Measurements from ENCODE around the gene EWSR1. TPM values are rescaled to one million over a fixed set of nuclear protein-coding genes. Genes with fewer than 3 reads are reported as not detected.
"Not testable (repeated sequence)": the region's sequence is repeated elsewhere in the genome, so short reads cannot be mapped to it uniquely, and the experiment has no call there.

EWSR1 gene
- total and polyA plus RNA-seq, 7 experiments from 2014 or later: 189 to 366 (median 263) TPM

GRCh38 chr22:29233277-29233877, 34.7 kb upstream of the EWSR1 start:
- H3K36me3 ChIP-seq (ENCODE audit: control insufficient read depth in 2 of 3, insufficient read depth in 3 of 3, low read length in 3 of 3): no peaks in the 10 kb centered on the region
- H3K36me3 Mint-ChIP-seq: peaks cover 0 to 5% (median 4%) of the 10 kb centered on the region in 5 donors
- H3K27ac Mint-ChIP-seq: no peak overlapping the region
- POLR2A ChIA-PET: no interaction called here
- DNase-seq (no peak), ATAC-seq (no peak)
- peaks cover 0 to 9% (median 2%) of the 10 kb centered on the region in 11 donors for H3K9me3 Mint-ChIP-seq
- H3K27me3 ChIP-seq (ENCODE audit: control insufficient read depth in 2 of 2, insufficient read depth in 2 of 2, low read length in 2 of 2): no peaks in the 10 kb centered on the region
- CTCF ChIA-PET: no interaction called here
- no peaks in the 10 kb centered on the region for H3K27me3 Mint-ChIP-seq
- intact Hi-C loops (cut with micrococcal nuclease): no loop called here
- H3K4me3 Mint-ChIP-seq: no peak overlapping the region
- no peaks in the 10 kb centered on the region for H3K4me1 Mint-ChIP-seq
- H3K27ac ChIP-seq (ENCODE audit: low read depth, low read length): no peak overlapping the region
- no peak overlapping the region for H3K4me3 ChIP-seq (ENCODE audit: low read length)
- no peaks in the 10 kb centered on the region for H3K4me1 ChIP-seq (ENCODE audit: control insufficient read depth in 2 of 2, insufficient read depth in 2 of 2, low read length in 2 of 2)
- H3K9me3 ChIP-seq (ENCODE audit: control insufficient read depth in 2 of 3, low read length in 3 of 3): peaks cover 0 to 3% (median 0%) of the 10 kb centered on the region in 3 experiments

GRCh38 chr22:29240481-29240880, 27.6 kb upstream of the EWSR1 start:
- CTCF ChIA-PET: interaction anchor here (0.7 kb wide), 1 partner anchor 190 kb away, joined by 3 read pairs; no protein-coding TSS in a partner anchor
- H3K4me1 Mint-ChIP-seq; H3K27ac ChIP-seq (ENCODE audit: low read depth, low read length); H3K27me3 ChIP-seq (ENCODE audit: control insufficient read depth in 2 of 2, insufficient read depth in 2 of 2, low read length in 2 of 2); DNase-seq; H3K4me3 ChIP-seq (ENCODE audit: low read length); H3K4me3 Mint-ChIP-seq; ATAC-seq; H3K4me1 ChIP-seq (ENCODE audit: control insufficient read depth in 2 of 2, insufficient read depth in 2 of 2, low read length in 2 of 2); H3K27ac Mint-ChIP-seq; H3K9me3 ChIP-seq (ENCODE audit: control insufficient read depth in 2 of 3, low read length in 3 of 3); POLR2A ChIA-PET; H3K36me3 ChIP-seq (ENCODE audit: control insufficient read depth in 2 of 3, insufficient read depth in 3 of 3, low read length in 3 of 3); intact Hi-C loops (cut with micrococcal nuclease): not testable (repeated sequence)
- Mint-ChIP-seq H3K9me3 (peaks cover 3 to 46% (median 23%) of the 10 kb centered on the region in 11 donors), H3K36me3 (peaks cover 1 to 12% (median 3%) of the 10 kb centered on the region in 5 donors), H3K27me3 (peaks cover 9 to 37% (median 10%) of the 10 kb centered on the region in 5 donors)

GRCh38 chr22:29243874-29244446, 24.1 kb upstream of the EWSR1 start:
- H3K27me3 Mint-ChIP-seq: peaks cover 6 to 34% (median 10%) of the 10 kb centered on the region in 5 donors
- Histone ChIP-seq H3K27me3 (ENCODE audit: control insufficient read depth in 2 of 2, insufficient read depth in 2 of 2, low read length in 2 of 2) (no peaks in the 10 kb centered on the region), H3K36me3 (ENCODE audit: control insufficient read depth in 2 of 3, insufficient read depth in 3 of 3, low read length in 3 of 3) (no peaks in the 10 kb centered on the region), H3K4me3 (ENCODE audit: low read length) (no peak overlapping the region), H3K27ac (ENCODE audit: low read depth, low read length) (no peak overlapping the region), H3K9me3 (ENCODE audit: control insufficient read depth in 2 of 3, low read length in 3 of 3) (no peaks in the 10 kb centered on the region), H3K4me1 (ENCODE audit: control insufficient read depth in 2 of 2, insufficient read depth in 2 of 2, low read length in 2 of 2) (no peaks in the 10 kb centered on the region)
- intact Hi-C loops (cut with micrococcal nuclease): loop anchor here (2.0 kb wide), 2 partner anchors 453 to 643 kb away; no protein-coding TSS in a partner anchor
- H3K36me3 Mint-ChIP-seq: peaks cover under 1 to 8% (median 1%) of the 10 kb centered on the region in 5 donors
- no peak overlapping the region for H3K27ac Mint-ChIP-seq
- ATAC-seq (no peak), DNase-seq (no peak)
- H3K9me3 Mint-ChIP-seq: peaks cover 3 to 42% (median 18%) of the 10 kb centered on the region in 11 donors
- ChIA-PET POLR2A (no interaction called here), CTCF (interaction anchor here (0.6 to 0.7 kb wide), 2 partner anchors 660 to 1089 kb away, joined by 3 to 5 read pairs; no protein-coding TSS in a partner anchor)
- peaks cover 0 to 4% (median 0%) of the 10 kb centered on the region in 7 donors for H3K4me1 Mint-ChIP-seq
- no peak overlapping the region for H3K4me3 Mint-ChIP-seq

- DNase-seq (no peak), ATAC-seq (no peak)
- Mint-ChIP-seq H3K4me3 (no peak overlapping the region), H3K27me3 (peaks cover 5 to 28% (median 10%) of the 10 kb centered on the region in 5 donors), H3K4me1 (peaks cover 0 to 4% (median 0%) of the 10 kb centered on the region in 7 donors), H3K36me3 (peaks cover 0 to 3% (median 0%) of the 10 kb centered on the region in 5 donors), H3K9me3 (peaks cover 0 to 34% (median 9%) of the 10 kb centered on the region in 11 donors), H3K27ac (no peak overlapping the region)
- H3K4me1 ChIP-seq (ENCODE audit: control insufficient read depth in 2 of 2, insufficient read depth in 2 of 2, low read length in 2 of 2): no peaks in the 10 kb centered on the region
- no peaks in the 10 kb centered on the region for H3K9me3 ChIP-seq (ENCODE audit: control insufficient read depth in 2 of 3, low read length in 3 of 3)
- H3K36me3 ChIP-seq (ENCODE audit: control insufficient read depth in 2 of 3, insufficient read depth in 3 of 3, low read length in 3 of 3): no peaks in the 10 kb centered on the region
- CTCF ChIA-PET: interaction anchor here (0.7 to 1.6 kb wide), 8 partner anchors 8 to 1088 kb away, joined by 3 to 8 read pairs (median 3); no protein-coding TSS in a partner anchor
- H3K4me3 ChIP-seq (ENCODE audit: low read length): no peak overlapping the region
- no peaks in the 10 kb centered on the region for H3K27me3 ChIP-seq (ENCODE audit: control insufficient read depth in 2 of 2, insufficient read depth in 2 of 2, low read length in 2 of 2)
- POLR2A ChIA-PET: no interaction called here
- intact Hi-C loops (cut with micrococcal nuclease): loop anchor here (1.0 to 2.0 kb wide), 5 partner anchors 91 to 644 kb away; no protein-coding TSS in a partner anchor
- H3K27ac ChIP-seq (ENCODE audit: low read depth, low read length): no peak overlapping the region
Observed at GRCh38 chr22:29244785-29245625, 23.1 kb upstream of the EWSR1 start.

GRCh38 chr22:29245626-29246385, 22.3 kb upstream of the EWSR1 start:
- peaks cover 0 to 3% (median 0%) of the 10 kb centered on the region in 5 donors for H3K36me3 Mint-ChIP-seq
- H3K9me3 ChIP-seq (ENCODE audit: control insufficient read depth in 2 of 3, low read length in 3 of 3): no peaks in the 10 kb centered on the region
- ChIA-PET CTCF (interaction anchor here (0.9 to 1.6 kb wide), 7 partner anchors 9 to 645 kb away, joined by 3 to 8 read pairs (median 3); no protein-coding TSS in a partner anchor), POLR2A (no interaction called here)
- peak; percentile 31 to 68 (median 58) for DNase-seq
- no peak overlapping the region for H3K4me3 Mint-ChIP-seq
- intact Hi-C loops (cut with micrococcal nuclease): loop anchor here (1.0 to 2.0 kb wide), 5 partner anchors 92 to 645 kb away; no protein-coding TSS in a partner anchor
- no peaks in the 10 kb centered on the region for H3K4me1 ChIP-seq (ENCODE audit: control insufficient read depth in 2 of 2, insufficient read depth in 2 of 2, low read length in 2 of 2)
- H3K27ac ChIP-seq (ENCODE audit: low read depth, low read length): no peak overlapping the region
- H3K27ac Mint-ChIP-seq: peak overlapping the region in 1 of 9 donors; percentile 58
- no peaks in the 10 kb centered on the region for H3K36me3 ChIP-seq (ENCODE audit: control insufficient read depth in 2 of 3, insufficient read depth in 3 of 3, low read length in 3 of 3)
- no peak overlapping the region for H3K4me3 ChIP-seq (ENCODE audit: low read length)
- H3K9me3 Mint-ChIP-seq: peaks cover 0 to 26% (median 8%) of the 10 kb centered on the region in 11 donors
- no peaks in the 10 kb centered on the region for H3K27me3 ChIP-seq (ENCODE audit: control insufficient read depth in 2 of 2, insufficient read depth in 2 of 2, low read length in 2 of 2)
- H3K27me3 Mint-ChIP-seq: peaks cover 5 to 23% (median 10%) of the 10 kb centered on the region in 5 donors
- peak; percentile 95 for ATAC-seq
- peaks cover 0 to 4% (median 0%) of the 10 kb centered on the region in 7 donors for H3K4me1 Mint-ChIP-seq

- DNase-seq; CTCF ChIA-PET; H3K4me1 Mint-ChIP-seq; intact Hi-C loops (cut with micrococcal nuclease); H3K27ac Mint-ChIP-seq; ATAC-seq; H3K27ac ChIP-seq (ENCODE audit: low read depth, low read length); H3K9me3 ChIP-seq (ENCODE audit: control insufficient read depth in 2 of 3, low read length in 3 of 3); H3K36me3 ChIP-seq (ENCODE audit: control insufficient read depth in 2 of 3, insufficient read depth in 3 of 3, low read length in 3 of 3); H3K4me1 ChIP-seq (ENCODE audit: control insufficient read depth in 2 of 2, insufficient read depth in 2 of 2, low read length in 2 of 2); H3K4me3 ChIP-seq (ENCODE audit: low read length); H3K36me3 Mint-ChIP-seq; H3K4me3 Mint-ChIP-seq; H3K9me3 Mint-ChIP-seq; H3K27me3 ChIP-seq (ENCODE audit: control insufficient read depth in 2 of 2, insufficient read depth in 2 of 2, low read length in 2 of 2): not testable (repeated sequence)
- POLR2A ChIA-PET: interaction anchor here (0.6 kb wide), 1 partner anchor 16 kb away, joined by 4 read pairs; no protein-coding TSS in a partner anchor
- H3K27me3 Mint-ChIP-seq: peaks cover 5 to 12% (median 9%) of the 10 kb centered on the region in 5 donors
Observed at GRCh38 chr22:29247891-29248290, 20.2 kb upstream of the EWSR1 start.
